HCT116 (cell line): ENCODE results near the gene GNB1.

Experiments used
- EGR1 ChIP-seq: IDR thresholded peaks from 2 replicates; pipeline ENCODE4 v1.6.1; 2012; ENCODE audit warnings: low read depth
- POLR2A ChIP-seq: IDR thresholded peaks from 2 replicates; pipeline ENCODE4 v1.7.0; 2011; ENCODE audit warnings: borderline replicate concordance; ENCODE audit not compliant: insufficient read depth, insufficient read length; ENCODE audit errors: extremely low read depth
- POLR2AphosphoS5 ChIP-seq: IDR thresholded peaks from 2 replicates; pipeline ENCODE4 v1.6.1; 2011; ENCODE audit warnings: mild to moderate bottlenecking, low read depth, low read length, moderate library complexity
- RAD21 ChIP-seq: IDR thresholded peaks from 2 replicates; pipeline ENCODE4 v1.6.1; 2012; ENCODE audit warnings: low read depth, mild to moderate bottlenecking
- SP1 ChIP-seq: IDR thresholded peaks from 2 replicates; pipeline ENCODE4 v1.6.1; 2012; ENCODE audit warnings: low read depth
- YY1 ChIP-seq: IDR thresholded peaks from 2 replicates; pipeline ENCODE4 v1.6.1; 2011; ENCODE audit warnings: low read length, low read depth, moderate library complexity, mild to moderate bottlenecking; ENCODE audit not compliant: insufficient replicate concordance; ENCODE audit errors: extremely low read depth
- TF ChIP-seq, protein P1 (sequence below), 3 experiments: fragments of 200-600 bp in 1 of 3; sonication (generic) in 1 of 3; IDR thresholded peaks in 2 of 3; conservative IDR thresholded peaks in 1 of 3; 2 replicates each; pipeline ENCODE4 v1.5.1; 2012 to 2017; ENCODE audit warnings: low read depth in 2 of 3, low read length in 2 of 3, antibody characterized with exemption in 1 of 3, borderline replicate concordance in 1 of 3, control low read depth in 1 of 3, mild to moderate bottlenecking in 1 of 3, mixed read lengths in 1 of 3, mixed run types in 1 of 3, moderate library complexity in 1 of 3; ENCODE audit not compliant: insufficient read depth in 1 of 3
- TF ChIP-seq, protein P2 (sequence below): IDR thresholded peaks from 2 replicates; pipeline ENCODE4 v1.6.1; 2012; ENCODE audit warnings: low read depth
- TF ChIP-seq, protein P3 (sequence below): IDR thresholded peaks from 2 replicates; pipeline ENCODE4 v1.6.1; 2012
- TF ChIP-seq, protein P4 (sequence below): IDR thresholded peaks from 2 replicates; pipeline ENCODE4 v1.6.1; 2012

DNA sequence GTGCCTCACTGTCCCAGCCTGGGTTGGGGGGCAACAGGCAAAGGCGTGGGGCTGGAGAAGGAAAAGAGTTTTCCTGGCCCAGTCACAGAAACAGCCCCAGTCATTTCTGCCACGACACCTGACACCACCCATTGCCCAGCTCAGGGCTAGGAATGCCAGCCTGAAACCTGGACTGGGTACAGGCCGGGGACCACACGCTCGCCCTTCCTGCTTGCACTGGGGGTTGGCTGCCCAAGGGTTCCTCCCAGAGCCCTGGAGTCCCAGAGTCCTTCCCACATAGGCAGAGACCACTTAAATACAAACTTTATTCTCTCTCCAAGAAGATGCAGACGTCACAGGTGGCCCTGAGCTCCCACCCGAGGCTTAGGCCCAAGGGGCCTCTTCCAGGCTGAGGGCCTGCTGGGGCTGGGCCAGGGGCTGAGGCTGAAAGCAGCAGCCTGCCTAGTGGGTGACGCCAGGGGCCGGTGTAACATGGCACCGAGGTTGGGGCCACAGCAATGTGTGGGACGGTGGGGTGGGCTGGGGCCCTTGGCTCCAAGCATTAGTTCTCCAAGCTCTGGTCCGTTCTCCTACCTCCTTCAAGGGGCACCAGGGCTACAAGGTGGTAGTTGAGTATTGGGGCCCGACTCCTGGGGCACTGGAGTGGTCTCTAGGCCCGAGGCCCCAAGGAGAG is 26.6 kb upstream of the GNB1 start:
- TF ChIP-seq, protein P1, sequence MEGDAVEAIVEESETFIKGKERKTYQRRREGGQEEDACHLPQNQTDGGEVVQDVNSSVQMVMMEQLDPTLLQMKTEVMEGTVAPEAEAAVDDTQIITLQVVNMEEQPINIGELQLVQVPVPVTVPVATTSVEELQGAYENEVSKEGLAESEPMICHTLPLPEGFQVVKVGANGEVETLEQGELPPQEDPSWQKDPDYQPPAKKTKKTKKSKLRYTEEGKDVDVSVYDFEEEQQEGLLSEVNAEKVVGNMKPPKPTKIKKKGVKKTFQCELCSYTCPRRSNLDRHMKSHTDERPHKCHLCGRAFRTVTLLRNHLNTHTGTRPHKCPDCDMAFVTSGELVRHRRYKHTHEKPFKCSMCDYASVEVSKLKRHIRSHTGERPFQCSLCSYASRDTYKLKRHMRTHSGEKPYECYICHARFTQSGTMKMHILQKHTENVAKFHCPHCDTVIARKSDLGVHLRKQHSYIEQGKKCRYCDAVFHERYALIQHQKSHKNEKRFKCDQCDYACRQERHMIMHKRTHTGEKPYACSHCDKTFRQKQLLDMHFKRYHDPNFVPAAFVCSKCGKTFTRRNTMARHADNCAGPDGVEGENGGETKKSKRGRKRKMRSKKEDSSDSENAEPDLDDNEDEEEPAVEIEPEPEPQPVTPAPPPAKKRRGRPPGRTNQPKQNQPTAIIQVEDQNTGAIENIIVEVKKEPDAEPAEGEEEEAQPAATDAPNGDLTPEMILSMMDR (IDR thresholded peaks at IDR 0.05 in 2 of 3, conservative IDR thresholded peaks at IDR 0.05 in 1 of 3; ENCODE audit: borderline replicate concordance in 1 of 3, insufficient read depth in 1 of 3, low read depth in 2 of 3, low read length in 2 of 3) = no peak
- TF ChIP-seq POLR2AphosphoS5 (no peak), POLR2A (no peak), RAD21 (no peak), YY1 (no peak), EGR1 (no peak), SP1 (no peak)
- TF ChIP-seq, protein P2, sequence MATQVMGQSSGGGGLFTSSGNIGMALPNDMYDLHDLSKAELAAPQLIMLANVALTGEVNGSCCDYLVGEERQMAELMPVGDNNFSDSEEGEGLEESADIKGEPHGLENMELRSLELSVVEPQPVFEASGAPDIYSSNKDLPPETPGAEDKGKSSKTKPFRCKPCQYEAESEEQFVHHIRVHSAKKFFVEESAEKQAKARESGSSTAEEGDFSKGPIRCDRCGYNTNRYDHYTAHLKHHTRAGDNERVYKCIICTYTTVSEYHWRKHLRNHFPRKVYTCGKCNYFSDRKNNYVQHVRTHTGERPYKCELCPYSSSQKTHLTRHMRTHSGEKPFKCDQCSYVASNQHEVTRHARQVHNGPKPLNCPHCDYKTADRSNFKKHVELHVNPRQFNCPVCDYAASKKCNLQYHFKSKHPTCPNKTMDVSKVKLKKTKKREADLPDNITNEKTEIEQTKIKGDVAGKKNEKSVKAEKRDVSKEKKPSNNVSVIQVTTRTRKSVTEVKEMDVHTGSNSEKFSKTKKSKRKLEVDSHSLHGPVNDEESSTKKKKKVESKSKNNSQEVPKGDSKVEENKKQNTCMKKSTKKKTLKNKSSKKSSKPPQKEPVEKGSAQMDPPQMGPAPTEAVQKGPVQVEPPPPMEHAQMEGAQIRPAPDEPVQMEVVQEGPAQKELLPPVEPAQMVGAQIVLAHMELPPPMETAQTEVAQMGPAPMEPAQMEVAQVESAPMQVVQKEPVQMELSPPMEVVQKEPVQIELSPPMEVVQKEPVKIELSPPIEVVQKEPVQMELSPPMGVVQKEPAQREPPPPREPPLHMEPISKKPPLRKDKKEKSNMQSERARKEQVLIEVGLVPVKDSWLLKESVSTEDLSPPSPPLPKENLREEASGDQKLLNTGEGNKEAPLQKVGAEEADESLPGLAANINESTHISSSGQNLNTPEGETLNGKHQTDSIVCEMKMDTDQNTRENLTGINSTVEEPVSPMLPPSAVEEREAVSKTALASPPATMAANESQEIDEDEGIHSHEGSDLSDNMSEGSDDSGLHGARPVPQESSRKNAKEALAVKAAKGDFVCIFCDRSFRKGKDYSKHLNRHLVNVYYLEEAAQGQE = no peak
- TF ChIP-seq, protein P3, sequence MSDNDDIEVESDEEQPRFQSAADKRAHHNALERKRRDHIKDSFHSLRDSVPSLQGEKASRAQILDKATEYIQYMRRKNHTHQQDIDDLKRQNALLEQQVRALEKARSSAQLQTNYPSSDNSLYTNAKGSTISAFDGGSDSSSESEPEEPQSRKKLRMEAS = no peak
- TF ChIP-seq, protein P4, sequence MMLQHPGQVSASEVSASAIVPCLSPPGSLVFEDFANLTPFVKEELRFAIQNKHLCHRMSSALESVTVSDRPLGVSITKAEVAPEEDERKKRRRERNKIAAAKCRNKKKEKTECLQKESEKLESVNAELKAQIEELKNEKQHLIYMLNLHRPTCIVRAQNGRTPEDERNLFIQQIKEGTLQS = no peak
